Measurements from ENCODE around the gene CA5A.
"Not testable (repeated sequence)": the region's sequence is repeated elsewhere in the genome, so short reads cannot be mapped to it uniquely, and the experiment has no call there.

Gene CA5A

GRCh38 chr16:87868254-87869029 lies 67.9 kb downstream of the CA5A start:
- not testable (repeated sequence) for H3K9me3 ChIP-seq, H3K36me3 ChIP-seq, H3K27me3 ChIP-seq, H3K27ac ChIP-seq
- Histone ChIP-seq H3K4me1 (ENCODE audit: control insufficient read depth in 1 of 2, insufficient read depth in 1 of 2, low read depth in 1 of 2, low read length in 1 of 2) (peaks cover 31 to 39% of the 10 kb centered on the region in 2 experiments), H3K4me3 (ENCODE audit: low read depth in 1 of 2, low read length in 1 of 2) (peak overlapping the region; percentile 71 to 76)

GRCh38 chr16:87865902-87866555 lies 70.3 kb downstream of the CA5A start:
- H3K27ac ChIP-seq; H3K27me3 ChIP-seq; H3K36me3 ChIP-seq; H3K9me3 ChIP-seq; H3K4me3 ChIP-seq (ENCODE audit: low read depth in 1 of 2, low read length in 1 of 2): not testable (repeated sequence)
- peaks cover 25 to 31% of the 10 kb centered on the region in 2 experiments for H3K4me1 ChIP-seq (ENCODE audit: control insufficient read depth in 1 of 2, insufficient read depth in 1 of 2, low read depth in 1 of 2, low read length in 1 of 2)

GRCh38 chr16:87864331-87864989 lies 71.9 kb downstream of the CA5A start:
- H3K27ac ChIP-seq = no peak overlapping the region
- H3K27me3 ChIP-seq = no peaks in the 10 kb centered on the region
- no peak overlapping the region for H3K4me3 ChIP-seq (ENCODE audit: low read depth in 1 of 2, low read length in 1 of 2)
- no peaks in the 10 kb centered on the region for H3K9me3 ChIP-seq
- no peaks in the 10 kb centered on the region for H3K36me3 ChIP-seq
- peaks cover 9 to 16% of the 10 kb centered on the region in 2 experiments for H3K4me1 ChIP-seq (ENCODE audit: control insufficient read depth in 1 of 2, insufficient read depth in 1 of 2, low read depth in 1 of 2, low read length in 1 of 2)
- no peak for TF ChIP-seq CTCF (IDR thresholded peaks at IDR 0.05)

- H3K4me1 ChIP-seq (ENCODE audit: control insufficient read depth in 1 of 2, insufficient read depth in 1 of 2, low read depth in 1 of 2, low read length in 1 of 2); H3K27ac ChIP-seq; H3K9me3 ChIP-seq; H3K4me3 ChIP-seq (ENCODE audit: low read depth in 1 of 2, low read length in 1 of 2); H3K27me3 ChIP-seq; H3K36me3 ChIP-seq: not testable (repeated sequence)
These were observed 73.0 kb downstream of the CA5A start for GRCh38 chr16:87863327-87863635.

- not testable (repeated sequence) for H3K27me3 ChIP-seq; H3K27ac ChIP-seq; H3K9me3 ChIP-seq; H3K4me1 ChIP-seq (ENCODE audit: control insufficient read depth in 1 of 2, insufficient read depth in 1 of 2, low read depth in 1 of 2, low read length in 1 of 2); H3K36me3 ChIP-seq; H3K4me3 ChIP-seq (ENCODE audit: low read depth in 1 of 2, low read length in 1 of 2)
These were observed 73.6 kb downstream of the CA5A start for GRCh38 chr16:87862597-87863326.

- not testable (repeated sequence) for H3K36me3 ChIP-seq; H3K27me3 ChIP-seq; H3K4me1 ChIP-seq (ENCODE audit: control insufficient read depth in 1 of 2, insufficient read depth in 1 of 2, low read depth in 1 of 2, low read length in 1 of 2); H3K27ac ChIP-seq; H3K4me3 ChIP-seq (ENCODE audit: low read depth in 1 of 2, low read length in 1 of 2); H3K9me3 ChIP-seq
These were observed 74.8 kb downstream of the CA5A start for GRCh38 chr16:87861300-87862099.

GRCh38 chr16:87860553-87861299 lies 75.6 kb downstream of the CA5A start:
- TF ChIP-seq CTCF (IDR thresholded peaks at IDR 0.05) = no peak
- H3K36me3 ChIP-seq = no peaks in the 10 kb centered on the region
- no peaks in the 10 kb centered on the region for H3K27me3 ChIP-seq
- no peaks in the 10 kb centered on the region for H3K9me3 ChIP-seq
- peaks cover 13% of the 10 kb centered on the region in 2 experiments for H3K4me1 ChIP-seq (ENCODE audit: control insufficient read depth in 1 of 2, insufficient read depth in 1 of 2, low read depth in 1 of 2, low read length in 1 of 2)
- no peak overlapping the region for H3K27ac ChIP-seq
- no peak overlapping the region for H3K4me3 ChIP-seq (ENCODE audit: low read depth in 1 of 2, low read length in 1 of 2)

- not testable (repeated sequence) for H3K27me3 ChIP-seq; H3K9me3 ChIP-seq; H3K36me3 ChIP-seq; H3K4me3 ChIP-seq (ENCODE audit: low read depth in 1 of 2, low read length in 1 of 2); H3K27ac ChIP-seq
- peaks cover 34 to 35% of the 10 kb centered on the region in 2 experiments for H3K4me1 ChIP-seq (ENCODE audit: control insufficient read depth in 1 of 2, insufficient read depth in 1 of 2, low read depth in 1 of 2, low read length in 1 of 2)
These were observed 78.0 kb downstream of the CA5A start for GRCh38 chr16:87858151-87858993.
